H9 (cell line): ENCODE results near the gene WDR33. TPM values are rescaled to one million over a fixed set of nuclear protein-coding genes. Genes with fewer than 3 reads are reported as not detected.

Source experiments
- DNase-seq: peaks from one replicate; pipeline ENCODE4 v3.0.0-alpha.2; 2017
- H2AFZ ChIP-seq: one replicate; pipeline ENCODE4 v1.6.1; 2013; ENCODE audit warnings: mild to moderate bottlenecking, low read length, control low read depth, moderate library complexity
- H2AK5ac ChIP-seq: 2 replicates; pipeline ENCODE4 v1.6.1; 2013; ENCODE audit warnings: low read length, control low read depth, mixed read lengths; ENCODE audit not compliant: insufficient read length
- H2BK120ac ChIP-seq: one replicate; pipeline ENCODE4 v1.6.1; 2013; ENCODE audit warnings: low read depth, mild to moderate bottlenecking, low read length, control low read depth, inconsistent platforms; ENCODE audit not compliant: poor library complexity, severe bottlenecking
- H2BK12ac ChIP-seq: 2 replicates; pipeline ENCODE4 v1.6.1; 2013; ENCODE audit warnings: low read length, control low read depth, mixed read lengths, low read depth; ENCODE audit not compliant: insufficient read length
- H2BK15ac ChIP-seq: 2 replicates; pipeline ENCODE4 v1.6.1; 2013; ENCODE audit warnings: low read depth, low read length, control low read depth
- H2BK20ac ChIP-seq: one replicate; pipeline ENCODE4 v1.6.1; 2013; ENCODE audit warnings: low read depth, mild to moderate bottlenecking, low read length, control low read depth, inconsistent platforms; ENCODE audit not compliant: poor library complexity, severe bottlenecking
- H2BK5ac ChIP-seq: 2 replicates; pipeline ENCODE4 v1.6.1; 2013; ENCODE audit warnings: low read length, control low read depth, mixed read lengths; ENCODE audit not compliant: insufficient read length
- H3K14ac ChIP-seq: 2 replicates; pipeline ENCODE4 v1.6.1; 2013; ENCODE audit warnings: low read length, control low read depth; ENCODE audit not compliant: insufficient read depth
- H3K18ac ChIP-seq: 2 replicates; pipeline ENCODE4 v1.6.1; 2013; ENCODE audit warnings: low read depth, mild to moderate bottlenecking, mixed read lengths, low read length, control low read depth; ENCODE audit not compliant: insufficient read length
- H3K23ac ChIP-seq: 2 replicates; pipeline ENCODE4 v1.6.1; 2013; ENCODE audit warnings: low read length, control low read depth, mixed read lengths, low read depth; ENCODE audit not compliant: insufficient read length
- H3K23me2 ChIP-seq: 2 replicates; pipeline ENCODE4 v1.6.1; 2013; ENCODE audit warnings: low read depth, mild to moderate bottlenecking, mixed read lengths, low read length, control low read depth; ENCODE audit not compliant: insufficient read length, poor library complexity, severe bottlenecking
- H3K27ac ChIP-seq: 2 replicates; pipeline ENCODE4 v1.5.1; 2013; ENCODE audit warnings: low read length, control low read depth, mixed read lengths, low read depth; ENCODE audit not compliant: insufficient read length
- H3K27me3 ChIP-seq: 2 replicates; pipeline ENCODE4 v1.6.1; 2013; ENCODE audit warnings: low read length, control low read depth, inconsistent platforms; ENCODE audit not compliant: insufficient read depth
- H3K4ac ChIP-seq: 2 replicates; pipeline ENCODE4 v1.6.1; 2013; ENCODE audit warnings: low read depth, mild to moderate bottlenecking, control low read depth, inconsistent platforms, low read length, moderate library complexity
- H3K4me1 ChIP-seq: 2 replicates; pipeline ENCODE4 v1.6.1; 2013; ENCODE audit warnings: low read length, control low read depth, inconsistent platforms; ENCODE audit not compliant: insufficient read depth
- H3K4me2 ChIP-seq: 2 replicates; pipeline ENCODE4 v1.6.1; 2013; ENCODE audit warnings: low read length, control low read depth, mixed read lengths; ENCODE audit not compliant: insufficient read length, insufficient read depth
- H3K56ac ChIP-seq: 2 replicates; pipeline ENCODE4 v1.6.1; 2013; ENCODE audit warnings: low read depth, mild to moderate bottlenecking, mixed read lengths, low read length, control low read depth; ENCODE audit not compliant: insufficient read length
- H3K79me1 ChIP-seq: 2 replicates; pipeline ENCODE4 v1.6.1; 2013; ENCODE audit warnings: low read depth, mild to moderate bottlenecking, moderate library complexity, low read length, control low read depth, inconsistent platforms; ENCODE audit not compliant: insufficient read depth, poor library complexity, severe bottlenecking
- H3K79me2 ChIP-seq: 2 replicates; pipeline ENCODE4 v1.6.1; 2013; ENCODE audit warnings: low read length, control low read depth, inconsistent platforms; ENCODE audit not compliant: insufficient read depth
- H3K9ac ChIP-seq: 2 replicates; pipeline ENCODE4 v1.6.1; 2013; ENCODE audit warnings: low read length, control low read depth, mixed read lengths; ENCODE audit not compliant: insufficient read length; ENCODE audit errors: extremely low read depth
- H3K9me3 ChIP-seq: one replicate; pipeline ENCODE4 v1.6.1; 2013; ENCODE audit warnings: low read depth, low read length, inconsistent platforms; ENCODE audit not compliant: control insufficient read depth
- H3T11ph ChIP-seq: one replicate; pipeline ENCODE4 v1.6.1; 2013; ENCODE audit warnings: mild to moderate bottlenecking, low read length, control low read depth, inconsistent platforms
- H4K20me1 ChIP-seq: one replicate; pipeline ENCODE4 v1.6.1; 2013; ENCODE audit not compliant: control insufficient read depth, insufficient read length, insufficient read depth
- H4K5ac ChIP-seq: 2 replicates; pipeline ENCODE4 v1.6.1; 2013; ENCODE audit warnings: low read depth, mild to moderate bottlenecking, mixed read lengths, low read length, control low read depth; ENCODE audit not compliant: insufficient read length
- H4K8ac ChIP-seq: replicated peaks from 2 replicates; pipeline ENCODE4 v1.6.1; 2013; ENCODE audit warnings: low read length, control low read depth, mixed read lengths, low read depth; ENCODE audit not compliant: insufficient read length
- H4K91ac ChIP-seq: 2 replicates; pipeline ENCODE4 v1.6.1; 2013; ENCODE audit warnings: low read depth, mild to moderate bottlenecking, moderate library complexity, mixed read lengths, low read length, control low read depth; ENCODE audit not compliant: insufficient read length
- H3K27ac Mint-ChIP-seq, 3 experiments: 2 replicates in 2 of 3; 3 replicates in 1 of 3; pipeline ENCODE4 v1.8.0; 2020 to 2021; ENCODE audit warnings: mixed read lengths in 3 of 3, mild to moderate bottlenecking in 1 of 3, moderate library complexity in 1 of 3
- H3K27me3 Mint-ChIP-seq: 2 replicates; pipeline ENCODE4 v1.8.0; 2021; ENCODE audit warnings: low read depth, mild to moderate bottlenecking, moderate library complexity, mixed read lengths
- H3K36me3 Mint-ChIP-seq, 3 experiments: 2 replicates in 2 of 3; 3 replicates in 1 of 3; pipeline ENCODE4 v1.8.0; 2020 to 2021; ENCODE audit warnings: low read depth in 3 of 3, mixed read lengths in 3 of 3; ENCODE audit not compliant: insufficient read depth in 1 of 3
- H3K4me1 Mint-ChIP-seq, 2 experiments: 2 replicates each; pipeline ENCODE4 v1.8.0; 2020; ENCODE audit warnings: mixed read lengths in 2 of 2
- H3K4me3 Mint-ChIP-seq, 2 experiments: 2 replicates in 1 of 2; 3 replicates in 1 of 2; pipeline ENCODE4 v1.8.0; 2020 to 2021; ENCODE audit warnings: mild to moderate bottlenecking in 2 of 2, mixed read lengths in 2 of 2, moderate library complexity in 1 of 2
- H3K9me3 Mint-ChIP-seq, 2 experiments: 2 replicates in 1 of 2; 3 replicates in 1 of 2; pipeline ENCODE4 v1.8.0; 2020; ENCODE audit warnings: mild to moderate bottlenecking in 2 of 2, mixed read lengths in 2 of 2, moderate library complexity in 1 of 2
- CTCF ChIP-seq: fragments of 200-600 bp; sonication (generic); conservative IDR thresholded peaks from 3 replicates; pipeline ENCODE4 v1.8.0; 2021; ENCODE audit warnings: antibody characterized with exemption, mild to moderate bottlenecking
- WGBS: extraction: QIAGEN DNeasy Blood & Tissue Kit; methylation state at CpG from one replicate; pipeline ENCODE4 v1.1.7; 2013; ENCODE audit warnings: missing lambda C conversion rate, low lambda C conversion rate, mixed read lengths; ENCODE audit not compliant: insufficient read length; ENCODE audit errors: extremely low coverage; 5-methylcytosine and 5-hydroxymethylcytosine counted together
- total RNA-seq: library from RNA; stranded (reverse); gene quantifications from 2 replicates; pipeline ENCODE4 v1.2.1, GENCODE V29; 2021

The WDR33 gene
- total RNA-seq, 1 experiment from 2014 or later = 86.0 TPM

GRCh38 chr2:127654838-127655175 lies 156.2 kb downstream of the WDR33 start:
- H2BK12ac ChIP-seq = no peak overlapping the region
- H3K4me2 ChIP-seq = no peak overlapping the region
- no peak overlapping the region for H3K14ac ChIP-seq

More at GRCh38 chr2:127654838-127655175, 156.2 kb downstream of the WDR33 start:
- Mint-ChIP-seq H3K27me3 (peaks cover 4% of the 10 kb centered on the region), H3K4me1 (peaks cover 9 to 18% of the 10 kb centered on the region in 2 experiments), H3K4me3 (no peak overlapping the region), H3K27ac (no peak overlapping the region), H3K9me3 (no peaks in the 10 kb centered on the region), H3K36me3 (no peaks in the 10 kb centered on the region; a peak in 2 of 7 replicates)
- H3K4me1 ChIP-seq = no peaks in the 10 kb centered on the region
- H3K4ac ChIP-seq = no peak overlapping the region
- H3K79me1 ChIP-seq = no peaks in the 10 kb centered on the region
- no peak overlapping the region for H2AK5ac ChIP-seq
- H3K27me3 ChIP-seq = no peaks in the 10 kb centered on the region
- H2BK15ac ChIP-seq = no peak overlapping the region
- no CpG with 5 or more reads among the region's 8 CpGs for WGBS
- no peak overlapping the region for H2BK120ac ChIP-seq
- H4K91ac ChIP-seq = no peak overlapping the region
- H2BK5ac ChIP-seq = no peak overlapping the region
- no peak overlapping the region for H4K5ac ChIP-seq
- TF ChIP-seq CTCF = no peak
- H3K56ac ChIP-seq = no peak overlapping the region
- H3K18ac ChIP-seq = no peak overlapping the region
- no peak overlapping the region for H3K9ac ChIP-seq
- no peak overlapping the region for H3T11ph ChIP-seq
- no peak overlapping the region for H4K8ac ChIP-seq
- no peak overlapping the region for H2BK20ac ChIP-seq
- no peaks in the 10 kb centered on the region for H4K20me1 ChIP-seq
- no peak overlapping the region for H2AFZ ChIP-seq
- H3K23me2 ChIP-seq = no peaks in the 10 kb centered on the region
- H3K27ac ChIP-seq = no peak overlapping the region
- H3K23ac ChIP-seq = no peak overlapping the region
- H3K9me3 ChIP-seq = no peaks in the 10 kb centered on the region
- DNase-seq = no peak
- H3K79me2 ChIP-seq = no peaks in the 10 kb centered on the region
